GM21737 (cell line): Measurements from ENCODE around the gene CPPED1.

Experiments
- ATAC-seq: cut with Tn5 transposase; IDR thresholded peaks from one replicate; pipeline ENCODE4 v1.9.1; 2021; ENCODE audit warnings: mild to moderate bottlenecking, moderate library complexity; ENCODE audit not compliant: unreplicated experiment

The CPPED1 gene

GRCh38 chr16:12740986-12741610 lies 62.6 kb downstream of the CPPED1 start:
- no peak for ATAC-seq

- ATAC-seq: no peak
Observed at GRCh38 chr16:12739738-12740137, 63.9 kb downstream of the CPPED1 start.

- no peak for ATAC-seq
Observed at GRCh38 chr16:12737563-12737962, 66.1 kb downstream of the CPPED1 start.

- no peak for ATAC-seq
Observed at GRCh38 chr16:12735805-12736204, 67.9 kb downstream of the CPPED1 start.

- no peak for ATAC-seq
Observed at GRCh38 chr16:12732600-12732999, 71.1 kb downstream of the CPPED1 start.

- ATAC-seq: no peak
Observed at GRCh38 chr16:12729448-12729847, 74.2 kb downstream of the CPPED1 start.

- ATAC-seq: no peak
Observed at GRCh38 chr16:12728469-12728868, 75.2 kb downstream of the CPPED1 start.

- ATAC-seq: no peak
Observed at GRCh38 chr16:12724226-12724625, 79.5 kb downstream of the CPPED1 start.

GRCh38 chr16:12723681-12724080 lies 80.0 kb downstream of the CPPED1 start:
- no peak for ATAC-seq

- ATAC-seq: no peak
Observed at GRCh38 chr16:12721841-12722421, 81.8 kb downstream of the CPPED1 start.

- ATAC-seq: no peak
Observed at GRCh38 chr16:12719972-12720371, 83.7 kb downstream of the CPPED1 start.

- ATAC-seq: no peak
Observed at GRCh38 chr16:12716658-12717057, 87.0 kb downstream of the CPPED1 start.

GRCh38 chr16:12709807-12710206 lies 93.9 kb downstream of the CPPED1 start:
- ATAC-seq: no peak

- no peak for ATAC-seq
Observed at GRCh38 chr16:12708266-12708665, 95.4 kb downstream of the CPPED1 start.

GRCh38 chr16:12706628-12707027 lies 97.1 kb downstream of the CPPED1 start:
- no peak for ATAC-seq

GRCh38 chr16:12704492-12705111 lies 99.1 kb downstream of the CPPED1 start:
- no peak for ATAC-seq

- ATAC-seq: no peak
Observed at GRCh38 chr16:12703935-12704334, 99.8 kb downstream of the CPPED1 start.

GRCh38 chr16:12700161-12700560 lies 103.5 kb downstream of the CPPED1 start:
- ATAC-seq: no peak

GRCh38 chr16:12699161-12699560 lies 104.5 kb downstream of the CPPED1 start:
- no peak for ATAC-seq

GRCh38 chr16:12697437-12697836 lies 106.2 kb downstream of the CPPED1 start:
- no peak for ATAC-seq

GRCh38 chr16:12695454-12695853 lies 108.2 kb downstream of the CPPED1 start:
- no peak for ATAC-seq

- ATAC-seq: no peak
Observed at GRCh38 chr16:12690024-12690423, 113.7 kb downstream of the CPPED1 start.
